ENCODE data around the gene GALR2. TPM values are rescaled to one million over a fixed set of nuclear protein-coding genes. Genes with fewer than 3 reads are reported as not detected.

GALR2 gene
- total and polyA plus RNA-seq, 7 donors, result 0.05 to 0.22 (median 0.14) TPM; not detected in 3

DNA sequence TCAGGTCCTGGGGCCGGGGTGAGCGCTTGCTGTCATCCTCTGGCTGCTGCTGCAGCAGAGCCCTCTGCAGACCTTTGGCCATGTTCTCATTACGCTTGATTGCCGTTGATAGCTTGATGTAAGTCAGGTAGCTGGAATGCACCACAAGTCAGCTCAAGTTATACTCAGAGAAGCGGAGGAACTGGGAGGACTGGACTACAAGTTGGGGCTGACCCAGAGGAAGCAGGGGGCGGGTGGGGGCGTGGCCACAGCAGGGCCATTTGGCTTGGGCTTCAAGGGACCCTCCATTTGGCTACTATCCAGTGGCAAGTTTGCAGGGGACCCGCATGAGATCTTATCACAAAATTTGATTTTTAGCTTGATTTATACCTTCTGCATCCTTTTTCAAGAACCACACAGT, 28.5 kb upstream of the GALR2 start:
- H3K4me3 ChIP-seq, result no peak overlapping the region
- WGBS, 3 donors, result 84 to 96% (median 86%) methylated on average over 8 of the region's 8 CpGs
- H3K27ac ChIP-seq, result no peak overlapping the region
- no peak for ATAC-seq
- TF ChIP-seq, protein P1, sequence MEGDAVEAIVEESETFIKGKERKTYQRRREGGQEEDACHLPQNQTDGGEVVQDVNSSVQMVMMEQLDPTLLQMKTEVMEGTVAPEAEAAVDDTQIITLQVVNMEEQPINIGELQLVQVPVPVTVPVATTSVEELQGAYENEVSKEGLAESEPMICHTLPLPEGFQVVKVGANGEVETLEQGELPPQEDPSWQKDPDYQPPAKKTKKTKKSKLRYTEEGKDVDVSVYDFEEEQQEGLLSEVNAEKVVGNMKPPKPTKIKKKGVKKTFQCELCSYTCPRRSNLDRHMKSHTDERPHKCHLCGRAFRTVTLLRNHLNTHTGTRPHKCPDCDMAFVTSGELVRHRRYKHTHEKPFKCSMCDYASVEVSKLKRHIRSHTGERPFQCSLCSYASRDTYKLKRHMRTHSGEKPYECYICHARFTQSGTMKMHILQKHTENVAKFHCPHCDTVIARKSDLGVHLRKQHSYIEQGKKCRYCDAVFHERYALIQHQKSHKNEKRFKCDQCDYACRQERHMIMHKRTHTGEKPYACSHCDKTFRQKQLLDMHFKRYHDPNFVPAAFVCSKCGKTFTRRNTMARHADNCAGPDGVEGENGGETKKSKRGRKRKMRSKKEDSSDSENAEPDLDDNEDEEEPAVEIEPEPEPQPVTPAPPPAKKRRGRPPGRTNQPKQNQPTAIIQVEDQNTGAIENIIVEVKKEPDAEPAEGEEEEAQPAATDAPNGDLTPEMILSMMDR (IDR thresholded peaks at IDR 0.05), result no peak
- DNase-seq, result no peak
- H3K9me3 ChIP-seq, result no peaks in the 10 kb centered on the region
- H3K36me3 ChIP-seq (ENCODE audit: insufficient read depth in 1 of 2, low read depth in 1 of 2), result peaks cover 27 to 100% of the 10 kb centered on the region in 2 donors
- H3K4me1 ChIP-seq, result no peaks in the 10 kb centered on the region
- no peaks in the 10 kb centered on the region for H3K27me3 ChIP-seq (ENCODE audit: insufficient read depth in 3 of 3, low read length in 2 of 3)
- intact Hi-C loops (cut with DNase I), result no loop called here

DNA sequence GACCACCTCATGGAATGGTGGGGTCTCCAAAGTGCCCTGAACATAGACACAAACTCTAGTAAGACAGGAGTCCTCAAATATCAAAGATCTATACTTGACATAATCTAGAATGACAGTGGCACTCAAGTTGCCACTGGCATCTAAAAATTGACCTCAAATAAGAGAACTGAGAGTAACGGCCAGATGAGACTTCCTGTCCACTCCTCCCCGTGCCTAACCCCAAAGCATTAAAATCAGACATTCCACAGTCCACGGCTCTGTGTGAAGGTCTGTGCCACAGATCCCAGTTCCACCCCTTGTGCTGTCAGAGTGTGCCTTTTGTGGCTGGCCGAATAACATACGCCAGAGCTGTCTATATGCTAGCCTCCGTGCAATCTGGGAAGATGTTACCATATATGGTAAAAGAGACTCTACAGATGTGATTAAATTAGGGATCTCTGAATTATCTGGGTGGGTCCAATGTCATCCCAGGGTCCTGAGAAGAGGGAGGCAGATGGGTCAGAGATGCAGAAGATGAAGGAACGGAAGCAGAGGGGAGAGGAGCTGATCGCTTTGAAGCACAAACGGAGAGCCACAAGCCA, 26.5 kb upstream of the GALR2 start:
- Histone ChIP-seq H3K27me3 (ENCODE audit: insufficient read depth in 3 of 3, low read length in 2 of 3) (no peaks in the 10 kb centered on the region), H3K4me3 (no peak overlapping the region)
- DNase-seq, result no peak

DNA sequence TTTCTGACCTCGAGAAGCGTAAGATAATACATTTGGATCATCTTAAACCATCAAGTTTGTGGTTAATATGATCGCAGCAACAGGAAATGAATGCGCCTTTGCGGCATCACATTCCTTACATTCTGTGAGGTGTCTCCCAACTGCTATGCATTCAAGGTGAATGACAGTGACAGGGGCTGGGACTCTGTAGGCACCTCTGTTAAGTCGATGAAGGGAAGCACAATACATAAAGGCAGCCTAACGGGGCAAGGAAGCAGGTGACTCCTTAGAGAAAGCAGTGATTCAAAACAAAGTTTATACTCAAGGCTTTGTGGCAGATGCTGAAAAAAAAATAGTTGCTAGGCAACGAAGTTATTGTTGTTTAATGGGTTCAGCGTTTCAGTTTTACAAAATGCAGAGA, 25.9 kb upstream of the GALR2 start:
- no peaks in the 10 kb centered on the region for H3K9me3 ChIP-seq
- H3K4me3 ChIP-seq, result no peak overlapping the region
- H3K4me1 ChIP-seq, result no peaks in the 10 kb centered on the region
- H3K36me3 ChIP-seq (ENCODE audit: insufficient read depth in 1 of 2, low read depth in 1 of 2), result peaks cover 26 to 100% of the 10 kb centered on the region in 2 donors
- H3K27me3 ChIP-seq (ENCODE audit: insufficient read depth in 3 of 3, low read length in 2 of 3), result no peaks in the 10 kb centered on the region
- DNase-seq, result no peak
- H3K27ac ChIP-seq, result no peak overlapping the region
- 80 to 83% (median 80%) methylated on average over 9 of the region's 9 CpGs for WGBS, 3 donors
- TF ChIP-seq, protein P1 (IDR thresholded peaks at IDR 0.05), result no peak
- no peak for ATAC-seq
- intact Hi-C loops (cut with DNase I), result no loop called here

More for the DNA sequence above, 26.5 kb upstream of the GALR2 start:
- no peak for ATAC-seq
- Histone ChIP-seq H3K4me1 (no peaks in the 10 kb centered on the region), H3K9me3 (no peaks in the 10 kb centered on the region), H3K36me3 (ENCODE audit: insufficient read depth in 1 of 2, low read depth in 1 of 2) (peaks cover 27 to 100% of the 10 kb centered on the region in 2 donors), H3K27ac (no peak overlapping the region)
- TF ChIP-seq, protein P1 (IDR thresholded peaks at IDR 0.05), result no peak
- WGBS, 3 donors, result 74 to 80% (median 79%) methylated on average over 9 of the region's 9 CpGs
- intact Hi-C loops (cut with DNase I), result no loop called here

DNA sequence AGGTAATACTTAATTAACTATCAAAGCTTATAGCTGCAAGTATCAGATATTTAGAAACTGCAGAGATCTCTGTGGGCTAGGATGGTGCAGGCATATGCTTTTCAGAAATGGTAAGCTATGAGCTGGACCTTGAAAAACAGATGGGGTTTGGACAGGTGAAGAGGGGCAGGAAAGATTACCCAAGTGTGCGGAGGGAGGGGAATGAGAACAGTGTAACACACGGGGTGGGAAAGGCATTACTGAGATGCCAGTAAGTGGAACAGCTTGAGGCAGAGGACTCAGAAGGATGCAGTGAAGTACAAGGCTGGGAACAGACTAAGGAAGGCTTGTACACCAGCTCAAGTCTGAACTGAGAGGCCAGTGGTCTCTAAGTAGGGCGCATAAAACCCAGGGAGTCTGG, 25.3 kb upstream of the GALR2 start:
- WGBS, 3 donors, result 88 to 90% (median 88%) methylated on average over 3 of the region's 3 CpGs
- no peak for ATAC-seq
- intact Hi-C loops (cut with DNase I), result no loop called here

More for the DNA sequence above, 25.3 kb upstream of the GALR2 start:
- no peak overlapping the region for H3K4me3 ChIP-seq
- H3K9me3 ChIP-seq, result no peaks in the 10 kb centered on the region
- H3K36me3 ChIP-seq (ENCODE audit: insufficient read depth in 1 of 2, low read depth in 1 of 2), result peaks cover 21 to 100% of the 10 kb centered on the region in 2 donors
- H3K27me3 ChIP-seq (ENCODE audit: insufficient read depth in 3 of 3, low read length in 2 of 3), result no peaks in the 10 kb centered on the region
- no peak for DNase-seq
- H3K4me1 ChIP-seq, result no peaks in the 10 kb centered on the region
- TF ChIP-seq, protein P1 (IDR thresholded peaks at IDR 0.05), result no peak
- H3K27ac ChIP-seq, result no peak overlapping the region
